Ovary (tissue), 9 donors: ENCODE measurements around the gene AGMO. TPM values are rescaled to one million over a fixed set of nuclear protein-coding genes. Genes with fewer than 3 reads are reported as not detected.

Source experiments
- DNase-seq, 5 donors: peaks; one replicate each; pipeline ENCODE4 v3.0.0-alpha.2; 2019 to 2020
- H3K27ac ChIP-seq, 2 donors: fragments of 200-600 bp; one replicate each; pipeline versions ENCODE4 v1.5.1 to v1.8.0; 2019 to 2022
- H3K27me3 ChIP-seq: fragments of 200-600 bp; one replicate; pipeline ENCODE4 v1.8.0; 2022
- H3K36me3 ChIP-seq: fragments of 200-600 bp; sonication (generic); one replicate; pipeline ENCODE4 v1.5.1; 2019
- H3K4me1 ChIP-seq: one replicate; pipeline ENCODE4 v1.8.1; 2013; ENCODE audit warnings: mild to moderate bottlenecking, moderate library complexity; ENCODE audit not compliant: insufficient read depth
- H3K4me3 ChIP-seq: fragments of 200-600 bp; sonication (generic); one replicate; pipeline ENCODE4 v1.5.1; 2017
- H3K9me3 ChIP-seq, 2 donors: fragments of 200-600 bp in 1 of 2; sonication (generic) in 1 of 2; one replicate each; pipeline versions ENCODE4 v1.5.1 to v1.8.1; 2013 to 2019; ENCODE audit warnings: mild to moderate bottlenecking in 1 of 2, moderate library complexity in 1 of 2
- CTCF ChIP-seq, 3 donors: fragments of 450-650 bp in 2 of 3; fragments of 200-600 bp in 1 of 3; IDR thresholded peaks; one replicate each; pipeline versions ENCODE4 v1.5.1 to v1.8.0; 2016 to 2022; ENCODE audit warnings: antibody characterized with exemption in 3 of 3, mild to moderate bottlenecking in 1 of 3
- EP300 ChIP-seq: sonication (generic); formaldehyde crosslinking; IDR thresholded peaks from one replicate; pipeline ENCODE4 v1.6.1; 2017; ENCODE audit warnings: antibody characterized with exemption
- POLR2A ChIP-seq: fragments of 450-650 bp; IDR thresholded peaks from one replicate; pipeline ENCODE4 v1.6.1; 2017; ENCODE audit warnings: antibody characterized with exemption, mild to moderate bottlenecking, moderate library complexity
- WGBS, 3 donors: extraction: QIAGEN DNeasy Blood & Tissue Kit in 1 of 3; methylation state at CpG; one replicate each; pipeline versions ENCODE4 v1.1.5 to v1.1.7; 2013 to 2017; 5-methylcytosine and 5-hydroxymethylcytosine counted together
- intact Hi-C, 4 donors: fragments of 100-400 bp; cut with DNase I; formaldehyde crosslinking; loops; one replicate each; pipeline versions ENCODE4 v1.11.0 to v1.15.1; 2022 to 2023
- polyA plus RNA-seq, 2 donors: library from polyadenylated mRNA; stranded (reverse); fragments of 200-250 nt in 1 of 2; fragments of 350-450 nt in 1 of 2; fragmentation: Illumina TruSeq in 1 of 2; extraction: RNeasy Lipid Tissue Mini Kit (QIAGEN cat#74804) in 1 of 2; gene quantifications; one replicate each; pipeline ENCODE4 v1.2.3, GENCODE V29; 2013 to 2014
- total RNA-seq, 7 donors: library from RNA; depleted of rRNA in 2 of 7; stranded (reverse); fragments of >200 nt in 2 of 7; fragmentation: NEBNext Ultra II Directional in 3 of 7; extraction: Animal tissue kit (Norgen Biotek cat#: 25700) in 3 of 7; gene quantifications; one replicate each; pipeline versions ENCODE4 v1.1.0 to v1.2.4, GENCODE V29; 2016 to 2023
- donor health status: DM: no; HTN: no; CAD: no; lungs with moderate emphysema.
- donor health status: DM: no; HTN: no; CAD: no.
- donor health status: Bipolar disorder and iron deficiency.
- donor health status: DM: yes; HTN: yes; CAD: no.
- donor health status: DM: no; HTN: no; CAD: no.
- donor health status: DM: yes; HTN: yes; CAD: no.

The AGMO gene
- total and polyA plus RNA-seq, 9 donors, result 0.15 to 0.44 (median 0.33) TPM; not detected in 4

DNA sequence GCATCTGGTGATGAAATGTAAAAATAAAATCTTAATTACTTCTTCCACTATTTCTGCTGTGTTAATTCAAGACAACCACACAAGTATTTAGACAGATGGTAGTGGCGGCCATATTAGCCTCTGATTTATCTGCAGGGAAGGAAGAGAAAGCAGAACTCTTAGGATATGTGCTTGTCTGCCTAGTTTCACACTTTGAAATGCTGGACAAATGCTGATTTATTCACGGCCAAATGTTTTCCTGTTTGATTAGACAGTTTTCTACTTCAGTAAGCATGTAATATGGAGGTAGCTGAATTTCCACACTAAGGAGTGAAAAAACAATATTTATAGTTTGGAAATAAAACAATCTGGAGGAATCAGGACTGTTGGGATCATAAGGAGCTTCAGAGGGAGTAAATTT is 158.1 kb downstream of the AGMO start:
- intact Hi-C loops, result no loop called here
- Histone ChIP-seq H3K4me1 (no peaks in the 10 kb centered on the region), H3K4me3 (no peak overlapping the region), H3K27me3 (no peaks in the 10 kb centered on the region), H3K36me3 (no peaks in the 10 kb centered on the region), H3K9me3 (no peaks in the 10 kb centered on the region), H3K27ac (no peak overlapping the region)
- TF ChIP-seq CTCF (IDR thresholded peaks at IDR 0.05) (no peak), EP300 (no peak), POLR2A (no peak)
- WGBS, 3 donors, result 16 to 33% (median 23%) methylated on average over 2 of the region's 2 CpGs
- DNase-seq, result no peak

- no peak for DNase-seq
- Histone ChIP-seq H3K36me3 (no peaks in the 10 kb centered on the region), H3K9me3 (no peaks in the 10 kb centered on the region), H3K4me1 (no peaks in the 10 kb centered on the region), H3K27me3 (no peaks in the 10 kb centered on the region), H3K27ac (no peak overlapping the region), H3K4me3 (no peak overlapping the region)
- intact Hi-C loops, result no loop called here
- TF ChIP-seq EP300 (no peak), CTCF (IDR thresholded peaks at IDR 0.05) (no peak), POLR2A (no peak)
- 0 to 2% (median 0%) methylated on average over 1 of the region's 1 CpG for WGBS, 3 donors
Observed at GRCh38 chr7:15403315-15403714, 158.5 kb downstream of the AGMO start.

DNA sequence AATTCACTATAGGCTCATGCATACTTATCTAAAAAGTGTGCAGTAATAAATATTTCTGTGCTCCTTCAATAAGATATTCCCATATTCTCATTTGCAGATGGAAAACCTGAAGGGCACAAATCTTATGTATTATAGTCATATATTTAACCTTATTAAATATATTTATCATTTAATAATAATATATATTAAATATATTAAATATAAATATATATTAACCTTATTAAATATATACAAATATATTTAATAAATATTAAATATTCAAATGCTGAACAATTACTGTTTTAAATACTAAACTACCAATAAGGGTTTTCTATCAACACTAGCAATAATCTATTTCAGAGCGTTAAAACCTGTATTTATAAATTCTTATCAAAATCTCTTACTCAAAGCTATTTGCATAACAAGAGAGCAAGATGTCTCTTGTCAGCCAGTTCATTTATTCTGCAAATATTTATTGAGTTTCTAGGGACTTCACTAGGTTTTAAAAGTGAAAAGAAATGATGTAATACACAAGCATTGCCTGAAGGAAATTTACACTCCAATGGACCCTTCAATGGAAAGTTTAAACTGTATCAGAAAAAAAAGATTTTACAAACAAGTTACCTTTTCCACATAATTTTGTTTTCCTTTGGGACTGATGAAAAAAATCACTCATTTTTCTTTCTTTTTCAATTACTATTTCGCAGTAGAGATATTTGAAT is 159.2 kb downstream of the AGMO start:
- intact Hi-C loops, result no loop called here
- 69 to 81% (median 78%) methylated on average over 2 of the region's 2 CpGs for WGBS, 3 donors
- H3K27me3 ChIP-seq, result no peaks in the 10 kb centered on the region
- no peak for TF ChIP-seq CTCF (IDR thresholded peaks at IDR 0.05)
- no peak for TF ChIP-seq EP300
- no peak for TF ChIP-seq POLR2A
- no peaks in the 10 kb centered on the region for H3K4me1 ChIP-seq
- H3K36me3 ChIP-seq, result no peaks in the 10 kb centered on the region
- H3K4me3 ChIP-seq, result no peak overlapping the region
- no peak overlapping the region for H3K27ac ChIP-seq
- no peaks in the 10 kb centered on the region for H3K9me3 ChIP-seq
- DNase-seq, result no peak

DNA sequence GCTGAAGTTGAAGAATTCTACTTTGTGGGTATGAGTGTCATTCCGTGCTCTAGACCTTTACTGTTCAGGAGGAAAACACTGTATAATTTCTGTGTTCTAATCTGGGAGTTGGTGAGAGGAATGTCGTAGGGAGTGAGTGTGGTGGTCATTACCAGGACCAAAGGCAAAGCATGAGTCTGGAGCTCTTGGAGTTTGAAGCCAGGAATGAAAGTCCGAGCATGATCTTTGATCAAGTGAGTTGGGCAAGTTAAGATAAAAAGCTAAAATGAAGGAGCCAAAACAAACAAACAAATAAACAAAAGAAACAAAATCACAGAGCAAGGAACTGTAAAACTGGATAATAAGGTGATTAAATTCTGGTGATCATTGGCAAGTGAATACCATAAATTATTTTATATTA is 161.4 kb downstream of the AGMO start:
- Histone ChIP-seq H3K9me3 (no peaks in the 10 kb centered on the region), H3K36me3 (no peaks in the 10 kb centered on the region), H3K27me3 (no peaks in the 10 kb centered on the region), H3K27ac (no peak overlapping the region), H3K4me1 (no peaks in the 10 kb centered on the region), H3K4me3 (no peak overlapping the region)
- TF ChIP-seq CTCF (IDR thresholded peaks at IDR 0.05), result no peak
- TF ChIP-seq EP300, result no peak
- TF ChIP-seq POLR2A, result no peak
- 77 to 88% (median 82%) methylated on average over 3 of the region's 3 CpGs for WGBS, 3 donors
- intact Hi-C loops, result no loop called here
- no peak for DNase-seq
